ENCODE measurements around the gene SRGAP2C.
"Not testable (repeated sequence)": the region's sequence is repeated elsewhere in the genome, so short reads cannot be mapped to it uniquely, and the experiment has no call there.

DNA sequence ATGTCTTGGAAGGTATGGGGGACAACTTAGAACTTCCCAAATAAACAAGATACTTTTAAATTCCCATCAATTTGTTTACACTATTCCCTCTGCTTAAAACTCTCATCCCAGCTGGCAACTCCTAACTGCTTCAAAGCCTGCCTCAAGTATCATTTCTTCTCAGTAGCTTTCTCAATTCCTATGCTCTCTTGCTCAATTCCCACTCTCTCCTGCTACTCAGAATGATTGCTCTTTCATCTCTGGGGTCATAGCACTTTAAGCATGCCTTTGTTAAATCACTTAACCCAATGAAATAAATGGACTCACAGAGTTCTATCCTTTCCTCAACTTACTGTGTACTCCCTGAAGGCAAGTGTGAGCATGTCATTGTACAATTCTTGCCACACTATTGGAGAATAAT is 19.5 kb upstream of the SRGAP2C start:
- TF ChIP-seq POLR2A (IDR thresholded peaks at IDR 0.05), result not testable (repeated sequence)
- TF ChIP-seq, protein P1, sequence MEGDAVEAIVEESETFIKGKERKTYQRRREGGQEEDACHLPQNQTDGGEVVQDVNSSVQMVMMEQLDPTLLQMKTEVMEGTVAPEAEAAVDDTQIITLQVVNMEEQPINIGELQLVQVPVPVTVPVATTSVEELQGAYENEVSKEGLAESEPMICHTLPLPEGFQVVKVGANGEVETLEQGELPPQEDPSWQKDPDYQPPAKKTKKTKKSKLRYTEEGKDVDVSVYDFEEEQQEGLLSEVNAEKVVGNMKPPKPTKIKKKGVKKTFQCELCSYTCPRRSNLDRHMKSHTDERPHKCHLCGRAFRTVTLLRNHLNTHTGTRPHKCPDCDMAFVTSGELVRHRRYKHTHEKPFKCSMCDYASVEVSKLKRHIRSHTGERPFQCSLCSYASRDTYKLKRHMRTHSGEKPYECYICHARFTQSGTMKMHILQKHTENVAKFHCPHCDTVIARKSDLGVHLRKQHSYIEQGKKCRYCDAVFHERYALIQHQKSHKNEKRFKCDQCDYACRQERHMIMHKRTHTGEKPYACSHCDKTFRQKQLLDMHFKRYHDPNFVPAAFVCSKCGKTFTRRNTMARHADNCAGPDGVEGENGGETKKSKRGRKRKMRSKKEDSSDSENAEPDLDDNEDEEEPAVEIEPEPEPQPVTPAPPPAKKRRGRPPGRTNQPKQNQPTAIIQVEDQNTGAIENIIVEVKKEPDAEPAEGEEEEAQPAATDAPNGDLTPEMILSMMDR (IDR thresholded peaks at IDR 0.05), result not testable (repeated sequence)
